ENCODE data around the gene TMEM151A.
"Not testable (repeated sequence)": the region's sequence is repeated elsewhere in the genome, so short reads cannot be mapped to it uniquely, and the experiment has no call there.

The TMEM151A gene

DNA sequence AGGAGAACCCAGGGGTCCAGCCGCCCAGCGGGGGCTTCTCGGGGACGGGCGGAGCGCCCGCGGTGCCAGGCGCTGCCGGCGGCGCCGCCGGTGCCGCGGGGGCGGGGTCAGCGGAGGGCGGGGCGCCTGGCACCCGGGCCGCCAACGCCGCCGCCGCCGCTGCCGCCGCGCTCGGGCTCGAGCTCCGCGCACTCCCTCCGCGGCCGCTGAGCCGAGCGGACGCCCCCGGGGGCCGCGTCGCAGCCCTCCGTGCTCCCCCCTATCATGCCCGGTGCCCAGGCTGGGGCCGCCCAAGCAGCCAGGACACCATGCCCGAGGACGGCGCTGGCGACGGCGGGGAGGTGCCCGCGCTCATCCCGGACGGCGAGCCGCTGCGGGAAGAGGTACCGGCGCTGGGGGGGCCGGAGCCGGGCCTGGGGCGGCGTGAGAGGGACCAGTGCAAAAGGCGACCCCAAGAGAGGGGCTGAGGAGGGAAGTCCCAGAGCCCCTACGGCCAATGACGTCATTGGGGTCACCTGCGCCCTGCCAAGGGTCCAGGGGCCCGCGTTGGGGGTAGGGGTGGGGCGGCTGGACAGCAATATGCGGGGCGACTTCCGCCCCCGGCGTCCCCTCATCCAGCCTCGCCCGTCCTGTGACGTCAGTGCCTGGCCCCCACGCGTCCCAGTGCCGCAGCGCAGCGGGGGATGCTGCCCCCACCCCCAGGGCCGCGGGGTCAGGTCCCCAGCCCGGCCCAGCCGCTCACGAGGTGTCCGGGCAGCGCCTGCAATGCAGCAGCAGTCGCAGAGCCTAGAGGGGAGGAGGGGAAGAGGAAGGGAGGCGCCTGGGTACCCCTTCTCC lies at the start of gene TMEM151A:
TMEM151A (plus strand) TSS at position 189 of the 837 bp plus-strand sequence; CDS start at position 309, 120 bp downstream.
- H3K9me3 ChIP-seq (ENCODE audit: control insufficient read depth, low read length): no peaks in the 10 kb centered on the region
- peak within 1 kb of the TSS; percentile 65 for H3K4me3 ChIP-seq (ENCODE audit: low read length)
- peaks cover 2% of the 10 kb centered on the region for H3K36me3 ChIP-seq (ENCODE audit: control insufficient read depth, insufficient read depth, low read length, severe bottlenecking)
- H3K27me3 ChIP-seq (replicated peaks; ENCODE audit: control insufficient read depth, insufficient read depth, low read length): peaks cover 27% of the 10 kb centered on the region
- H3K9ac ChIP-seq (ENCODE audit: low read length): no peak within 1 kb of the TSS
- DNase-seq (ENCODE audit: low read depth): peak; percentile 48
- peaks cover 20% of the 10 kb centered on the region for H3K4me1 ChIP-seq (ENCODE audit: control insufficient read depth, insufficient read depth, low read length)

GRCh38 chr11:66242095-66242765 lies 49.5 kb upstream of the TMEM151A start:
- Histone ChIP-seq H3K4me1 (ENCODE audit: control insufficient read depth, insufficient read depth, low read length) (peaks cover 4% of the 10 kb centered on the region), H3K36me3 (ENCODE audit: control insufficient read depth, insufficient read depth, low read length, severe bottlenecking) (peaks cover 34% of the 10 kb centered on the region), H3K9ac (ENCODE audit: low read length) (no peak overlapping the region), H3K9me3 (ENCODE audit: control insufficient read depth, low read length) (no peaks in the 10 kb centered on the region), H3K27me3 (replicated peaks; ENCODE audit: control insufficient read depth, insufficient read depth, low read length) (no peaks in the 10 kb centered on the region), H3K4me3 (ENCODE audit: low read length) (no peak overlapping the region)
- no peak for DNase-seq (ENCODE audit: low read depth)

- Histone ChIP-seq H3K36me3 (ENCODE audit: control insufficient read depth, insufficient read depth, low read length, severe bottlenecking) (peaks cover 27% of the 10 kb centered on the region), H3K9me3 (ENCODE audit: control insufficient read depth, low read length) (no peaks in the 10 kb centered on the region), H3K9ac (ENCODE audit: low read length) (no peak overlapping the region)
These were observed 47.7 kb upstream of the TMEM151A start for GRCh38 chr11:66243782-66244535.

GRCh38 chr11:66247295-66247694 lies 44.4 kb upstream of the TMEM151A start:
- H3K9me3 ChIP-seq (ENCODE audit: control insufficient read depth, low read length): no peaks in the 10 kb centered on the region
- H3K36me3 ChIP-seq (ENCODE audit: control insufficient read depth, insufficient read depth, low read length, severe bottlenecking): peaks cover 4% of the 10 kb centered on the region
- no peaks in the 10 kb centered on the region for H3K27me3 ChIP-seq (replicated peaks; ENCODE audit: control insufficient read depth, insufficient read depth, low read length)
- no peak overlapping the region for H3K4me3 ChIP-seq (ENCODE audit: low read length)
- peaks cover 4% of the 10 kb centered on the region for H3K4me1 ChIP-seq (ENCODE audit: control insufficient read depth, insufficient read depth, low read length)
- no peak overlapping the region for H3K9ac ChIP-seq (ENCODE audit: low read length)
- DNase-seq (ENCODE audit: low read depth): no peak

More at GRCh38 chr11:66243782-66244535, 47.7 kb upstream of the TMEM151A start:
- no peak overlapping the region for H3K4me3 ChIP-seq (ENCODE audit: low read length)
- H3K27me3 ChIP-seq (replicated peaks; ENCODE audit: control insufficient read depth, insufficient read depth, low read length): no peaks in the 10 kb centered on the region
- no peak for DNase-seq (ENCODE audit: low read depth)
- peaks cover 4% of the 10 kb centered on the region for H3K4me1 ChIP-seq (ENCODE audit: control insufficient read depth, insufficient read depth, low read length)

GRCh38 chr11:66247801-66248200 lies 43.9 kb upstream of the TMEM151A start:
- Histone ChIP-seq H3K36me3 (ENCODE audit: control insufficient read depth, insufficient read depth, low read length, severe bottlenecking) (no peaks in the 10 kb centered on the region), H3K4me3 (ENCODE audit: low read length) (no peak overlapping the region), H3K27me3 (replicated peaks; ENCODE audit: control insufficient read depth, insufficient read depth, low read length) (no peaks in the 10 kb centered on the region), H3K9ac (ENCODE audit: low read length) (no peak overlapping the region), H3K9me3 (ENCODE audit: control insufficient read depth, low read length) (no peaks in the 10 kb centered on the region), H3K4me1 (ENCODE audit: control insufficient read depth, insufficient read depth, low read length) (peaks cover 9% of the 10 kb centered on the region)
- no peak for DNase-seq (ENCODE audit: low read depth)

GRCh38 chr11:66248903-66249302 lies 42.8 kb upstream of the TMEM151A start:
- DNase-seq (ENCODE audit: low read depth): no peak
- H3K4me3 ChIP-seq (ENCODE audit: low read length): no peak overlapping the region
- no peaks in the 10 kb centered on the region for H3K9me3 ChIP-seq (ENCODE audit: control insufficient read depth, low read length)
- H3K4me1 ChIP-seq (ENCODE audit: control insufficient read depth, insufficient read depth, low read length): peaks cover 17% of the 10 kb centered on the region
- no peak overlapping the region for H3K9ac ChIP-seq (ENCODE audit: low read length)
- H3K27me3 ChIP-seq (replicated peaks; ENCODE audit: control insufficient read depth, insufficient read depth, low read length): no peaks in the 10 kb centered on the region
- no peaks in the 10 kb centered on the region for H3K36me3 ChIP-seq (ENCODE audit: control insufficient read depth, insufficient read depth, low read length, severe bottlenecking)

DNA sequence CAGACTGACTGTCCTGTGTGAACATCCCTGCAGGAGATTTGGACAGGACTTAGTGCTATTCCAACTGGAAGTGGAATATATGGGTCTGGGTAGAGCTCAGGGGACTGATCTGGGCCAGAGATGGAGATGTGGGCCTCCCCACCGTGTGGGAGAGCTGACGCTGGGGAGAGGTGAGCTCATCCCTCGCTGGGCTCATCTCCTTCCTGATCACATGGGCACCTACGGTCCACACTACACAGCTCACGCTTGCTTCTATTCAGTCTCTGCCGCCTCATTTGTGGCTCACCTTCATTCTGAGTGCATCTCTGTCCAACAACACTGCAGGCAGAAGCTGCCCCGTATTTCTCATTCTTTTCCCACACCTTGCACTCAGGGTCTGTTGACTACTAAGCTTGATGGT lies 39.9 kb upstream of the TMEM151A start:
- Histone ChIP-seq H3K9ac (ENCODE audit: low read length) (no peak overlapping the region), H3K9me3 (ENCODE audit: control insufficient read depth, low read length) (no peaks in the 10 kb centered on the region), H3K4me3 (ENCODE audit: low read length) (no peak overlapping the region), H3K27me3 (replicated peaks; ENCODE audit: control insufficient read depth, insufficient read depth, low read length) (no peaks in the 10 kb centered on the region), H3K36me3 (ENCODE audit: control insufficient read depth, insufficient read depth, low read length, severe bottlenecking) (no peaks in the 10 kb centered on the region), H3K4me1 (ENCODE audit: control insufficient read depth, insufficient read depth, low read length) (peaks cover 28% of the 10 kb centered on the region)
- no peak for DNase-seq (ENCODE audit: low read depth)

DNA sequence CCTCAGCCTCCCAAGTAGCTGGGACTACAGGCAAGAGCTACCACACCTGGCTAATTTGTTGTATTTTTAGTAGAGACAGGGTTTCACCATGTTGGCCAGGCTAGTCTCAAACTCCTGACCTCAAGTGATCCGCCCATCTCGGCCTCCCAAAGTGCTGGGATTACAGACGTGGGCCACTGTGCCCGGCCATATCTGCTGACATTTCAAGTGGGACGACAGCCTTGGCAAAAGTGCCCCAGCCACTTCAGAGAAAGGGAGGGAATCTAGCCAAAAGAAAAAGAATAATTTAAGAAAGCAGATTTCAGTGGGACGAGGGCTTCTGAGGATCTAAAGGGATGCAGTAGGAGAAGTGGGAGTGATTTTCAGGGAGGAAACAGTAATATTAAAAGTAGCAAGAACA lies 38.6 kb upstream of the TMEM151A start:
- H3K4me1 ChIP-seq (ENCODE audit: control insufficient read depth, insufficient read depth, low read length): peaks cover 32% of the 10 kb centered on the region
- H3K36me3 ChIP-seq (ENCODE audit: control insufficient read depth, insufficient read depth, low read length, severe bottlenecking); DNase-seq (ENCODE audit: low read depth); H3K4me3 ChIP-seq (ENCODE audit: low read length); H3K27me3 ChIP-seq (replicated peaks; ENCODE audit: control insufficient read depth, insufficient read depth, low read length); H3K9me3 ChIP-seq (ENCODE audit: control insufficient read depth, low read length): not testable (repeated sequence)
- peak overlapping the region; percentile 62 for H3K9ac ChIP-seq (ENCODE audit: low read length)

GRCh38 chr11:66258473-66258893 lies 33.2 kb upstream of the TMEM151A start:
- Histone ChIP-seq H3K36me3 (ENCODE audit: control insufficient read depth, insufficient read depth, low read length, severe bottlenecking) (peaks cover 27% of the 10 kb centered on the region), H3K27me3 (replicated peaks; ENCODE audit: control insufficient read depth, insufficient read depth, low read length) (no peaks in the 10 kb centered on the region), H3K4me1 (ENCODE audit: control insufficient read depth, insufficient read depth, low read length) (peaks cover 29% of the 10 kb centered on the region), H3K9ac (ENCODE audit: low read length) (peak overlapping the region; percentile 94), H3K9me3 (ENCODE audit: control insufficient read depth, low read length) (no peaks in the 10 kb centered on the region), H3K4me3 (ENCODE audit: low read length) (peak overlapping the region; percentile 93)
- DNase-seq (ENCODE audit: low read depth): no peak

- Histone ChIP-seq H3K36me3 (ENCODE audit: control insufficient read depth, insufficient read depth, low read length, severe bottlenecking) (peaks cover 33% of the 10 kb centered on the region), H3K9ac (ENCODE audit: low read length) (peak overlapping the region; percentile 94), H3K4me3 (ENCODE audit: low read length) (no peak overlapping the region), H3K9me3 (ENCODE audit: control insufficient read depth, low read length) (no peaks in the 10 kb centered on the region), H3K27me3 (replicated peaks; ENCODE audit: control insufficient read depth, insufficient read depth, low read length) (no peaks in the 10 kb centered on the region), H3K4me1 (ENCODE audit: control insufficient read depth, insufficient read depth, low read length) (peaks cover 22% of the 10 kb centered on the region)
- DNase-seq (ENCODE audit: low read depth): no peak
These were observed 32.5 kb upstream of the TMEM151A start for GRCh38 chr11:66259225-66259624.

GRCh38 chr11:66259956-66260355 lies 31.7 kb upstream of the TMEM151A start:
- no peak for DNase-seq (ENCODE audit: low read depth)
- Histone ChIP-seq H3K36me3 (ENCODE audit: control insufficient read depth, insufficient read depth, low read length, severe bottlenecking) (peaks cover 41% of the 10 kb centered on the region), H3K4me3 (ENCODE audit: low read length) (no peak overlapping the region), H3K9me3 (ENCODE audit: control insufficient read depth, low read length) (no peaks in the 10 kb centered on the region), H3K4me1 (ENCODE audit: control insufficient read depth, insufficient read depth, low read length) (peaks cover 18% of the 10 kb centered on the region), H3K9ac (ENCODE audit: low read length) (peak overlapping the region; percentile 2), H3K27me3 (replicated peaks; ENCODE audit: control insufficient read depth, insufficient read depth, low read length) (no peaks in the 10 kb centered on the region)
